WERI-Rb-1 (cell line): Measurements from ENCODE around the gene ESR2.
"Not testable (repeated sequence)": the region's sequence is repeated elsewhere in the genome, so short reads cannot be mapped to it uniquely, and the experiment has no call there.

Source experiments
- DNase-seq: peaks from one replicate; pipeline ENCODE4 v3.0.0-alpha.2; 2020
- H3K27ac ChIP-seq: fragments of 250-450 bp; sonication (Bioruptor Pico); 2 replicates; pipeline ENCODE4 v1.5.1; 2020; ENCODE audit warnings: mild to moderate bottlenecking, moderate library complexity
- H3K27me3 ChIP-seq: fragments of 250-450 bp; sonication (Bioruptor Pico); 2 replicates; pipeline ENCODE4 v1.5.1; 2021; ENCODE audit warnings: mild to moderate bottlenecking, low read depth, moderate library complexity; ENCODE audit not compliant: insufficient read depth, severe bottlenecking
- H3K36me3 ChIP-seq: fragments of 250-450 bp; sonication (Bioruptor Pico); 2 replicates; pipeline ENCODE4 v1.5.1; 2020; ENCODE audit warnings: mild to moderate bottlenecking, moderate library complexity
- H3K4me3 ChIP-seq: 2 replicates; pipeline ENCODE4 v1.5.1; 2011; ENCODE audit warnings: low read depth, mild to moderate bottlenecking, control low read depth, low read length
- H3K9me3 ChIP-seq: fragments of 250-450 bp; sonication (Bioruptor Pico); 2 replicates; pipeline ENCODE4 v1.5.1; 2021; ENCODE audit warnings: mild to moderate bottlenecking, moderate library complexity; ENCODE audit not compliant: severe bottlenecking
- TF ChIP-seq, protein P1 (sequence below): IDR thresholded peaks from 2 replicates; pipeline ENCODE4 v1.5.1; 2011; ENCODE audit warnings: low read depth, mild to moderate bottlenecking, control low read depth, inconsistent platforms, low read length

The ESR2 gene

DNA sequence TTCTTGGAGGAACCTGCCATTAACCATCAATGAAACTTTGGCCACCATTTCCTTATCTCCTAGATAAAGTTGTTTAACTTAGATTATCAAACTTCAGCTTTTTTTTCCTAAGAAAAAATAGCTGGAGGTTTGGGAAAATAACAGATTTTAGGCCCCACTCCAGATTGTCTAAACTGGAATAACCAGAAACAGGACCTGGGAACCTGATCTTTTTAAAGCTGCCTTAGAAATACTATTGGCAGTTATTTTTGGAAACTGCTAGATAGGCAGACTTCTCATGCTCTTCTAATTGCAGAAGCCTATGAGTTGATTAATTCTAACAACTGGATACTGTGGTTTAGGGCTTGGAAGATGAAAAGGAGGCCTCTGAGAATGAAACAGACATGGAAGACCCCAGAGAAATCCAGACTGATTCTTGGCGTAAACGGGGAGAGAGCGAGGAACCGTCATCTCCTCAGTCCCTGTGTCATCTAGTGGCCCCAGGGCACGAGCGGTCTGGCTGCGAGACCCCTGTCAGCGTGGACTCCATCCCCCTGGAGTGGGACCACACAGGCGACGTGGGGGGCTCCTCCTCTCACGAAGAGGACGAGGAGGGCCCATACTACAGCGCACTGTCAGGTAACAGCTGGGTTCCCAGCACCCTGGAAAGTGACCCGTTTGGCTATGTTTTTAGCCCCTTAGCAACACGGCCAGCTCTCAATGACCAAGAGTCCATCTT lies 80.2 kb downstream of the ESR2 start:
- H3K36me3 ChIP-seq: peaks cover 98% of the 10 kb centered on the region
- DNase-seq: no peak

DNA sequence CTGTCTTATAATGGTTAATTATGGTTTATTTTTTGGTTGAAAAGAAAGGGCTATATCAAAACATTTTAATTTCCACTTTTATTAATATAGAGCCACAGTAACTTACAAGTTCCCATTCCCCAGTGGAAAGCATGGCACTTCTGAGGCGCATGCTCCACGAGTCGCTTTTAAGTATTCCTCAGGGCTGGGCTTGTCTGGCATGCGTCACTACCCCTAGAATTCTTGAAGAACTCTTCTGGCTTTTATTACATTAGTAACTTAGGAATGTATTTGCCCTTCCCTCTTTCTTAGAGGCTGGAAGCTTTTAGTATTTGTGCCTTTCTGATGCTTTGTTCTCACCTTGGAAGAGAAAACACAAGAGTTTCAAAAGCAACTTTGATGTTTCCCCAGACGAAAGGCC lies 81.1 kb downstream of the ESR2 start:
- Histone ChIP-seq H3K27me3 (no peaks in the 10 kb centered on the region), H3K9me3 (no peaks in the 10 kb centered on the region), H3K36me3 (peaks cover 100% of the 10 kb centered on the region), H3K27ac (no peak overlapping the region), H3K4me3 (no peak overlapping the region)
- no peak for DNase-seq
- TF ChIP-seq, protein P1, sequence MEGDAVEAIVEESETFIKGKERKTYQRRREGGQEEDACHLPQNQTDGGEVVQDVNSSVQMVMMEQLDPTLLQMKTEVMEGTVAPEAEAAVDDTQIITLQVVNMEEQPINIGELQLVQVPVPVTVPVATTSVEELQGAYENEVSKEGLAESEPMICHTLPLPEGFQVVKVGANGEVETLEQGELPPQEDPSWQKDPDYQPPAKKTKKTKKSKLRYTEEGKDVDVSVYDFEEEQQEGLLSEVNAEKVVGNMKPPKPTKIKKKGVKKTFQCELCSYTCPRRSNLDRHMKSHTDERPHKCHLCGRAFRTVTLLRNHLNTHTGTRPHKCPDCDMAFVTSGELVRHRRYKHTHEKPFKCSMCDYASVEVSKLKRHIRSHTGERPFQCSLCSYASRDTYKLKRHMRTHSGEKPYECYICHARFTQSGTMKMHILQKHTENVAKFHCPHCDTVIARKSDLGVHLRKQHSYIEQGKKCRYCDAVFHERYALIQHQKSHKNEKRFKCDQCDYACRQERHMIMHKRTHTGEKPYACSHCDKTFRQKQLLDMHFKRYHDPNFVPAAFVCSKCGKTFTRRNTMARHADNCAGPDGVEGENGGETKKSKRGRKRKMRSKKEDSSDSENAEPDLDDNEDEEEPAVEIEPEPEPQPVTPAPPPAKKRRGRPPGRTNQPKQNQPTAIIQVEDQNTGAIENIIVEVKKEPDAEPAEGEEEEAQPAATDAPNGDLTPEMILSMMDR: no peak

More for the DNA sequence above, 80.2 kb downstream of the ESR2 start:
- Histone ChIP-seq H3K27me3 (no peaks in the 10 kb centered on the region), H3K4me3 (no peak overlapping the region), H3K9me3 (no peaks in the 10 kb centered on the region), H3K27ac (no peak overlapping the region)
- TF ChIP-seq, protein P1: no peak

DNA sequence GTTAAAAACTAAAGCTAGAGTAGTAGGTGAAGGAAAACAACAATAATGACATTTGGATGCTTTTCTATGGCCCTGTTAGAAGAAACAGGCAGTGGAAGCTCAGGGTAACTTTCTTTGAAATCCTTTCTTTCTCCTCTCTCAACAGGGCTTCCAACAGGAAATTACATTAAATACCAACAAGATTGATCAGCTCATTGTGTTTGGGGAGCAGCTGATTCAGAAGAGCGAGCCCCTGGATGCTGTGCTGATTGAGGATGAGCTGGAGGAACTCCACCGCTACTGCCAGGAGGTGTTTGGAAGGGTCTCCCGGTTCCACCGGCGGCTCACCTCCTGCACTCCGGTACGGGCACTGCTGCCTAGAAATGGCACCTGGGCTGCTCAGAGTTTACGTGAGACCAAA lies 81.5 kb downstream of the ESR2 start:
- Histone ChIP-seq H3K9me3 (no peaks in the 10 kb centered on the region), H3K36me3 (peaks cover 100% of the 10 kb centered on the region), H3K4me3 (no peak overlapping the region), H3K27me3 (no peaks in the 10 kb centered on the region), H3K27ac (no peak overlapping the region)
- DNase-seq: no peak
- TF ChIP-seq, protein P1: no peak

DNA sequence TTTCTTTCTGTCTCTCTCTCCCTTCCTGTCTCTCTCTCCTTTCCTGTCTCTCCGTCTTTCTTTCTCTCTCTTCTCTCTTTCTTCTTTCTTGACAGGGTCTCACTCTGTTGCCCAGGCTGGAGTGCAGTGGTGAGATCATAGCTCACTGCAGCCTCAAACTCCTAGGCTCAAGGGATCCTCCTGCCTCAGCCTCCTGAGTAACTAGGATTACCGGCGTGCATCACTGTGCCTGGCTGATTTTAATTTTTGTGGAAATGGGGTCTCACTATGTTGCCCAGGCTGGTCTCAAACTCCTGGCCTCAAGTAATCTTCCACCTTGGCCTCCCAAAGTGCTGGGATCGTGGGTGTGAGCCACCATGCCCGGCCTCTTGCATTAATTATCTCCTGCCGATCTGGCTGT lies 83.3 kb downstream of the ESR2 start:
- H3K36me3 ChIP-seq: peaks cover 83% of the 10 kb centered on the region
- DNase-seq, H3K4me3 ChIP-seq, H3K27me3 ChIP-seq, H3K27ac ChIP-seq, H3K9me3 ChIP-seq: not testable (repeated sequence)

DNA sequence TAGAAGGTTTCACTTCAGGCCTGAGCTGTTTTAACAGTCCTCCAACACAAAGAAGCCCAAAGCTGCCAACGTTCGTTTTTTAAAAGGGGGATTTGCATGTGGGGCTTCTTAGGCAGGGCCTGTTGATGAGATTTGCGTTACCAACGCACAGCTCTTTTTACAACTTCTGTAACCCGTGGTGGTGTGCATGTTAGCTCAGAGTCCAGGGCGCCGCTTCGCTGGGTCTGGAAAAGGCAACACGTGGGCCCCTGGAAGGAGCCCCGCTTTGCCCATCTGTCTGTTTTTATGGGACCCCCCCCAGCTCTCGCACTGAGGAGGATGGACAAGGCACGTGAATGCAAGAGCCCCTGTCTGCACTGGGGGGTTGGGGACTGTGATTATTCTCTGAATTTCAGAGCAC lies 84.0 kb downstream of the ESR2 start:
- Histone ChIP-seq H3K36me3 (peaks cover 76% of the 10 kb centered on the region), H3K4me3 (no peak overlapping the region), H3K27ac (peak overlapping the region; percentile 24; the same call in 1 of the 2 replicates), H3K27me3 (no peaks in the 10 kb centered on the region), H3K9me3 (no peaks in the 10 kb centered on the region)
- TF ChIP-seq, protein P1: no peak
- DNase-seq: no peak

DNA sequence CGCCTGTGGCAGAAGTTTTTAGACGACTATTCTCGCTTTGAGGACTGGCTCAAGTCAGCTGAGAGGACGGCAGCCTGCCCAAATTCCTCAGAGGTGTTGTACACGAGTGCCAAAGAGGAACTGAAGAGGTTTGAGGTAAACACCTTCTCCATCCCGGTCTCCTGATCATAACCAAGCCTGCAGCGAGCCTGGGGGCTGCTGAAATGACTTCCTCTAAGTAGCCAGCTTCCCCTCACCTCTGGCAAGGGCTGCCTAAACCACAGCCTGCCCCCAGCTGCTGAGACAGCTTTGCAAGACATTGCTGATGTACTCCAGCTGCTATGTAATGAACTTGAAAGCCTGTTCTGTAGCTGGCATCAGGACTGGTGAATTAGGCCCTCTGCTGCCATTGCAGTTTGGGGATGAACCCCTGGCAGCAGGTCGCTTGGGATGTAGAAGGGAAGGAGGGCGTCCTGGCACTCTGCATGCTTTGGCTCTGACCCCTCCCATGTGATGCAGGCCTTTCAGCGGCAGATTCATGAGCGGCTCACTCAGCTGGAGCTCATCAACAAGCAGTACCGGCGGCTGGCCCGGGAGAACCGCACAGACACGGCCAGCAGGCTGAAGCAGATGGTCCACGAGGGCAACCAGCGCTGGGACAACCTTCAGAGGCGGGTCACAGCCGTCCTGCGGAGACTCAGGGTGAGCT lies 84.6 kb downstream of the ESR2 start:
- peaks cover 70% of the 10 kb centered on the region for H3K36me3 ChIP-seq
- no peaks in the 10 kb centered on the region for H3K27me3 ChIP-seq
- TF ChIP-seq, protein P1: no peak
- H3K4me3 ChIP-seq: no peak overlapping the region
- H3K9me3 ChIP-seq: no peaks in the 10 kb centered on the region
- H3K27ac ChIP-seq: peak overlapping the region; percentile 17; the same call in 1 of the 2 replicates
- DNase-seq: peak; percentile 73
